GM10847 (cell line): ENCODE measurements around the gene GLI1.

Experiments
- POLR2A ChIP-seq: IDR thresholded peaks from 2 replicates; pipeline ENCODE4 v1.6.1; 2011; ENCODE audit not compliant: insufficient read length; ENCODE audit errors: extremely low read depth

Gene GLI1

DNA sequence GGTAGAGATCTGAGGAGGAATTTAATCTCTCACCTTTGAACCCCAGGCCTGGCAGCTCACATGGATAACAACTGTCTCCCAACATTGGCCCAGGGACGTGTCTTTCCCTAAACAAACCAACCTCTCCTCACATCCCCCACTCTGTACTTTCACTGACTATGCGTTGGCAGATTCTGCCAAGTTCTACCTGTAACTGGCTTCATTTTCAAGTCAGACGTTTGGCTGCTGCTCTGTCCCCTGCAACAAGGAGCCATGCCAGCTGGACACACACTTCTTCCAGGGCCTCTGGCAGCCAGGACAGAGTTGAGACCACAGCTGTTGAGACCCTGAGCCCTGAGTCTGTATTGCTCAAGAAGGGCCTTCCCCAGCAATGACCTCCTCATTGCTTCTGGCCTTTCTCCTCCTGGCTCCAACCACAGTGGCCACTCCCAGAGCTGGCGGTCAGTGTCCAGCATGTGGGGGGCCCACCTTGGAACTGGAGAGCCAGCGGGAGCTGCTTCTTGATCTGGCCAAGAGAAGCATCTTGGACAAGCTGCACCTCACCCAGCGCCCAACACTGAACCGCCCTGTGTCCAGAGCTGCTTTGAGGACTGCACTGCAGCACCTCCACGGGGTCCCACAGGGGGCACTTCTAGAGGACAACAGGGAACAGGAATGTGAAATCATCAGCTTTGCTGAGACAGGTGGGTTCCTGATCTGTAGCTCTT is 24.9 kb upstream of the GLI1 start, which contains the start of gene INHBC:
INHBC (plus strand) TSS at position 268 of the 707 bp plus-strand sequence; CDS start at position 371, 103 bp downstream.
- TF ChIP-seq POLR2A = no peak

DNA sequence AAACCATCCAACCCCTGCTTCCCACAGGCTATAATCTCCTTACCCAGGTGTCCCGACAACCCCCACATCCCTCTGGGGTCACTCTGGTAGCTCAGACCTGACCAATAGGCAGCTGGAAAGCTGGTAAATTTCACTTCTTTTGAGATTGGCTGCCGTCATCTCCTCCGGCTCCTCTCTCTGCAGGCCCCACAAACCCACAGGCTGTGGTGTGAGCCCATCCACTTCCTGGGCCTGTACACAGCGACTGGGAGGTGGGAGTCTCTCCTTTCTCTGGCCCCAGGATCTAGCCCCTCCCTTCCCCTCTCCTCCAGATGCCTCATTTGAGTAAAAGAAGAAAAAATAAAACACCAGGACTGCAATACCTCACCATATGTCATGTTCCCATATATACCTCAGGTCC is 24.3 kb upstream of the GLI1 start:
- TF ChIP-seq POLR2A = no peak

DNA sequence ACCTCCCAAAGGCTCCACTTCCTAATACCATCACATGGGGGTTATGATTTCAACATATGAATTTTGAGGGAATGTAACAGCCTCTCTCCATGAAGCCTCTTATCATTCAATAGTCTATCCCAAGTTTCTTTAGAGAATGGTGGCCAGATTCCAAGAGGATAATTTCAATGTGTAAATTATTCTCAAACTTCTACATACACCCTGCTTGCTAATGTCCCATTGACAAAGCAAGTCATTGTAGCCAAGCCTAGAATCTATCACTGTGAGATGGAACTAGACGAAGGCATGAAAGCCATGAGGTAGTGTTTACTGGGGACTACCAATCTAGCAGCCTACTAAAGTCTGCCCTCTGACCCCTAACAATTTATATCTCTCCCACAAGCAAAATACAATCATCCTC is 21.2 kb upstream of the GLI1 start:
- no peak for TF ChIP-seq POLR2A

DNA sequence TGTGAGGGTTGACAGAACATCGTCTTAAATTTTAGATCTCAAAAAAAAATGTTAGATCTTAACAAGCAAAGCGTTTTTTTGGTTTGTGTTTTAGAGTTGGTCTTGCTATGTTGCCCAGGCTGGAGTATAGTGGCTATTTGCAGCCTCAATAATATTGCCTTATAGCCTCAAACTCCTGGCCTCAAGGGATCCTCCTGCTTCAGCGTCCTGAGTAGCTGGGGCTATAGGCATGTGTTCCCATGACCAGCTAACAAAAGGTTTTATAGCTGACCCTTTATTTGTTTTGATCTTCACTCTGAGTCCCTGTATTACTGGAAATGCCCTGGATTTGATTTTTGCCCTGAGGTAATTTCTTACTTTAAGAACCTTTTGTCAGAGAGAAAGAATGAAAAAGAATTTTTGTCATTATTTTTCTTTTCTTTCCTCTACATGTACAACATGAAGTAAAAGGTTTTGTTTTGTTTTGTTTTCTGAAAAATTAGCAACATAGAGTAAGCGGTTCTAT is 19.8 kb upstream of the GLI1 start:
- no peak for TF ChIP-seq POLR2A

DNA sequence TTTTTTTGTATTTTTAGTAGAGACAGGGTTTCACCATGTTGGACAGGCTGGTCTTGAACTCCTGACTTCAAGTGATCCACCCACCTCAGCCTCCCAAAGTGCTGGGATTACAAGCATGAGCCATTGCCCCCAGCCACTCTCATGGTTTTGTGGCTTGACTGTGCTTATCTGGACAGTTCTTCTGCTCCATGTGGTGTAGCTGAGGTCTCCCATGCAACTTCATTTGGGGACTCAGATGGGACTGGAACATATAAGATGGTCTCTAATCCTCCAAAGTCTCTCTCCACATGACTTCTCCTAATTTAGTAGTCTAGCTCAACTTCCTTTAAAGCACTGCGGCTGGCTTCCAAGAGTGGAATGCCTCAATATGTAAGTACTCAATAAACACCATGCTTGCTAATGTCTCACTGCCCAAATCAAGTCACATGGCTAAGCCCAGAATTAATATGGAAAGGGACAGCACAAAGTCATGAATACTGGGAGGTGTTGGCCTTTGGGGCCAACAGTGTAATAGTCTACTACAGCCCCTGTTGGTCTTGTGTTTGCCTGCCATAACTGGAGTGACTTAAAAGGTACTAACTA is 17.6 kb upstream of the GLI1 start:
- TF ChIP-seq POLR2A = no peak

DNA sequence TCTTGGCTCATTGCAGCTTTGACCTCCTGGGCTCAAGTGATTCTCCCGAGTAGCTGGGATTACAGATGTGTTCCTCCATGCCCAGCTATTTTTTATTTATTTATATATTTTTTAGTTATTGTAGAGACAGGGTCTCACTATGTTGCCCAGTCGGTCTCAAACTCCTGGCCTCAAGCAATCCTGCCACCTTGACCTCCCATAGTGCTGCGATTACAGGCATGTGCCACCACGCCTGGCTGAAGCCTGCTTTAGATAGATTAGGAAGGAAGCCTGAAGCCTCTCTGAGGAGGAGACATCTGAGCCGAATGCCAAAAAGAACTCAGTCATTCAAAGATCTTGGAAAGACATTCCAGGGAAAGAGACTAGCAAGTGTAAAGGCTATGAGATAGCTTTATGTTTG is 14.8 kb upstream of the GLI1 start:
- no peak for TF ChIP-seq POLR2A

DNA sequence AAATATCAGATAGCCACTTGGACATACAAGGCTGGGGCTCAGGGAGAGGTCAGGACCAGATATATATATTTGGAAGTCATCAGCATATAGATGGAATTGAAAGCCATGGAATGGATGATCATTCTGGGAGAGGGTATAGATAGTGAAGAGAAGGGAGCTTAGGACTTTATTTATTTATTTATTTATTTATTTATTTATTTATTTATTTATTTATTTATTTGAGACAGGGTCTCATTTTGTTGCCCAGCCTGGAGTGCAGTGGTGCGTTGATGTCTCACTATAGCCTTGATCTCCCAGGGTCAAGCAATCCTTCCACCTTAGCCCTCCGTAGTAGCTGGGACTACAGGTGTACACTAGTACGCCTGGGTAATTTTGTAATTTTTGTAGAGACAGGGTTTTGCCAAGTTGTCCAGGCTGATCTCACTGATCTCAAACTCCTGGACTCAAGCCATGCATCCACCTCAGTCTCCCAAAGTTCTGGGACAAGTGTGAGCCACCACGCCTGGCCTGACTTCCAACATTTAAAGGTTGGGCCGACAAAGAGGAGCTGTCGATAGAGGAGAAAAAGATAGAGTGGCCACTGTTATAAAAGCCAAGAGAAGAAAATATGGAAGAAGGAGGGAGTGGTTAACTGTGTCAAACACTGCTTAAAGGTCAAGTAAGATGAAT is 13.2 kb upstream of the GLI1 start:
- TF ChIP-seq POLR2A = no peak

DNA sequence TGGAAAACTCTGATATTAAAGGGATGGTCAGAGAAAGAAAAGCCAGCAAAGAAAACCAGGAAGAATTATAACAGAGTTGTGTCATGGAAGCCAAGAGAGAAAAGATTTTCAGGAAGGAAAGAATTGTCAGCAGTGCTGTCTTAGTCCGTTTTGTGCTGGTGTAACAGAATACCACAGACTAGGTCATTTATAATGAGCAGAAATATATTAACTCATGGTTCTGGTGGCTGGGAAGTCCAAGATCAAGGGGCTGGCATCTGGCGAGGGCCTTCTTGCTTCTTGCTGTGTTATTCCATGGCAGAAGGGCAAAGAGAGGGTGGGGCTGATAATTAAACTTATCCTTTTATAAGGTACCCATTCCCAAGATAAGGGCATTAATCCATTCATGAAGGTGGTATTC is 10.9 kb upstream of the GLI1 start:
- TF ChIP-seq POLR2A = no peak

DNA sequence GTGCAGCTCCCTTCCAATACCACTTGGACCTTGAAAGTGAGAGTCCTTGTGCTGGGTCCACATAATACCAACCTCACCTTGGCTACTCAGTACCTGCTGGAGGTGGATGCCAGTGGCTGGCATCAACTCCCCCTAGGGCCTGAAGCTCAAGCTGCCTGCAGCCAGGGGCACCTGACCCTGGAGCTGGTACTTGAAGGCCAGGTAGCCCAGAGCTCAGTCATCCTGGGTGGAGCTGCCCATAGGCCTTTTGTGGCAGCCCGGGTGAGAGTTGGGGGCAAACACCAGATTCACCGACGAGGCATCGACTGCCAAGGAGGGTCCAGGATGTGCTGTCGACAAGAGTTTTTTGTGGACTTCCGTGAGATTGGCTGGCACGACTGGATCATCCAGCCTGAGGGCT is 10.2 kb upstream of the GLI1 start:
- no peak for TF ChIP-seq POLR2A

DNA sequence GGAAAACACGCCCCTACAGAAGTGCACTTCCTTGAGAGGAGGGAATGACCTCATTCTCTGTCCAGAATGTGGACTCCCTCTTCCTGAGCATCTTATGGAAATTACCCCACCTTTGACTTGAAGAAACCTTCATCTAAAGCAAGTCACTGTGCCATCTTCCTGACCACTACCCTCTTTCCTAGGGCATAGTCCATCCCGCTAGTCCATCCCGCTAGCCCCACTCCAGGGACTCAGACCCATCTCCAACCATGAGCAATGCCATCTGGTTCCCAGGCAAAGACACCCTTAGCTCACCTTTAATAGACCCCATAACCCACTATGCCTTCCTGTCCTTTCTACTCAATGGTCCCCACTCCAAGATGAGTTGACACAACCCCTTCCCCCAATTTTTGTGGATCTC is 9.5 kb upstream of the GLI1 start:
- TF ChIP-seq POLR2A = no peak

DNA sequence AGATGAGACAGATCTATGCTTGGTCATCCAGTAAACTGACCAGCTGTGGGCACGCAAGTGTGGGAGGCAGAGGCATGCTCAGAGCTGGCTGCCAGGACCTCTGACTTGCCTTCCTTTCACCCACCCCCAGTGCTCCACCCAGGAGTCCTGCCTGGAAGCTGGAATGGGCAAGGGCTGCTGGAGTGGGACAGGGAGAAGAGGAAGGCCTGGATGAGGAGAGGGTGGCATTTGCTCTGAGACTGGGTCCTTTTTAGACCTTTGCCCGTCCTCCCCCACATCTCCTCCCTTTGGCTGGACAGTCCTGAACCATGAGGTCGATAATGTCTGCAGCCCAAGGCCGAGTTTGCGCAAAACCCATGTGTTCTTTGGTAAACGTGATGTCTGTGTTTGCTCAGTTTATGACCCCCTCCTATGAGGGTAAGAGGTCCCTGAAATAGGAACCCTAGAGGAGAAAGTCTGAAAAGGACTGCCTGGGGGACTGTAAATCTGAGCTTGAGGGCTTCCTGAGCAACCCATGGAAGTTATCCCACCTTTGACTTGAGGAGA is 8.3 kb upstream of the GLI1 start:
- no peak for TF ChIP-seq POLR2A

DNA sequence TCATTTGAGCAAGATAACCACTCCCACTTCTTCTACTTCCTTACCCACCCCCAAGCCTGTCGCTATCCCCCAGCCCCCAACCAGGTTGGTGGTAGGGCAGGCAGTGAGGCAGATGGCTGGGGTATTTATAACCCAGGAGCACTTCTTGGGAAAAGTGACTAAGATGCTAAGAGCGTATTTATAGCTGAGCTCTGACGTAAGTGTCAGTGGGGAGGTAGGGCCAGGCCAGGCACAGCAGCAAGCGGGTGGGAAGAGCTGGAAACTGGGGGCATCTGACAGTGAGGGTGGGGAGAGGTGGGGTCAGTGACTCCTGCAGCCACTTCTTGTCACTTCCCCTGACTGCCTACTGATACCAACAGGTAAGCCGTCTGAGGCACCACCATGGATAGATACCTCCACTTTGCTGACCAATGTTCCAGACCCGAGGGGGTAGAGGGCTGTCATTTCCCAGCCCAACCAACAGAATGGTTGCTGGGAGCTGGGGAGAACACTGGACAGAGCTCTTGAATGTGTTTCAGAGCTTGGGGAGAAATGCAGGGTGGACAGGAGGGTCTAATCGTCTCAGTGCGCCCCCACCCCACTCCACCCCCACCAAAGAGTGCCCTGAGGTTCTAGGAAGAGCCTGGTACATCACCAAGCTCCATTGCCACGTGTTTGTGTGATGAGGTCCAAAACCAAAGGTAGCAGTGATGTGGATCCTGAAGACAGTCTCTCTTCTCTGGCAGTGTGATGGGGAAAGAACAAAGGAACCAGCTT is 7.2 kb upstream of the GLI1 start:
- no peak for TF ChIP-seq POLR2A

DNA sequence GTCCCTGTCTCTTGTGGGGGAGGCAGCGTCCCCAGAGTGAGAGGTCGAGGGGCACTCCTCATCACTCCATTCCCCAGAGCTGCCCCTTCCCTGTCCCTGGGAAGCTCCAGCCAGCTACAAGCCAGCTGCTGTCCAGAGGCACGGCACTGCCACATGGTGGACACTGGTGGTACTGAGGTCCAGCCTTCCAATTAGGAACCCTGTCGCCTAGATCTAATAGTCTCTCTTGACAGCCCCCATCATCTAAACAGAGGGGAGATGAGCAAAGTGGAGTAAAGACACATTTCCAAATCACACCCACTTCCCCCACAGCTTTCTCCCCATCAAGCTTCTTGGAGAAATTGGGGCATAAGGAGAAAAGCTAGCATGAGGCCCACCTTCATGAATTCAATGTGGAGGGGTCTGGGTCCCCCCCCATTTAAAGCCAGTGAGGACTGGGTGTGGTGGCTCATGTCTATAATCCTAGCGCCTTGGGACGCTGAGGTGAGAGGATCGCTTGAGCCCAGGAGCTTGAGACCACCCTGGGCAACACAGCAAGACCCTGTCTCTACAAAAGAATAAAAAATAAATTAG is 6.6 kb upstream of the GLI1 start:
- no peak for TF ChIP-seq POLR2A

DNA sequence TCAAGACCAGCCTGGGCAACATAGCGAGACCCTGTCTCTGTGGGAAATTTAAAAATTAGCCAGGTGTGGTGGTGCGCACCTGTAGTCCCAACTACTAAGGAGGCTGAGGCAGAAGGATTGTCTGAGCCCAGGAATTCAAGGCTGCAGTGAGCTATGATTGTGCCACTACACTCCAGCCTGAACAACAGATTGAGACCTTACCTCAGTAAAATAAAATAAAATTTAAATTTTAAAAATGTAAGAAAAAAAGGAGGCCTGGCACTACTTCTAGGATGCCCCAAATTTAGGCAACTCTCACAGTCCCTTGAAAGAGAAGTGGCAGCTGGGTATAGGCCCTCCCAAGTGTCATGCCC is 5.4 kb upstream of the GLI1 start:
- no peak for TF ChIP-seq POLR2A
